Measurements from ENCODE around the gene PAK1IP1. TPM values are rescaled to one million over a fixed set of nuclear protein-coding genes. Genes with fewer than 3 reads are reported as not detected.

Gene PAK1IP1
- total and polyA plus RNA-seq, 4 donors = 6.1 to 16.9 (median 11.0) TPM

DNA sequence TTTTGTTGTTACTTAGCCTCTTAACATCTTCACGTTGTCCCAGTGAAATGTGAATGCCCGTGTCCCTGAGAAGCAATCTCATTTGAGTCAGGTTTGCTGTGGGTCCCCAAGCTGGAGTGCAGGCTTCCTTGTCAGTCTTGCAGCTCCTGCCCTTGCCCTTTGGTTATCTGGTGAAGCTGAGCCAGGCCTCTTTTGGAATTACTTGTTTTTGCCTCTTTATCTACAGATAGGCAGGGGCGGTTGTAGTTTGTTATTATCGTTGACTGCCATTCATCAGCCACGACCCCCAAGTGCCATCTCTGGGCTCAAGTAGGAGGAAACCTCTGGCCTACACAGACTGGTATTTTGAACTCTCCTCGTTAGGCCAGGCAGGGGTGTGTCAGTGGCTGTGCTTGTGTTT, 30.3 kb downstream of the PAK1IP1 start:
- Histone ChIP-seq H3K9me3 (ENCODE audit: control insufficient read depth in 4 of 4, insufficient read depth in 3 of 4, low read length in 3 of 4) (no peaks in the 10 kb centered on the region), H3K27me3 (ENCODE audit: control insufficient read depth in 3 of 3, insufficient read depth in 3 of 3, low read length in 2 of 3) (no peaks in the 10 kb centered on the region), H3K9ac (ENCODE audit: insufficient read depth in 1 of 2, low read length in 2 of 2) (no peak overlapping the region), H3K4me3 (no peak overlapping the region), H3K27ac (ENCODE audit: low read depth in 1 of 2, low read length in 1 of 2) (no peak overlapping the region), H3K36me3 (ENCODE audit: control insufficient read depth in 4 of 4, insufficient read depth in 4 of 4, low read length in 4 of 4) (peaks cover 0 to 22% (median 16%) of the 10 kb centered on the region in 4 donors), H3K4me1 (ENCODE audit: control insufficient read depth in 5 of 5, insufficient read depth in 5 of 5, low read length in 5 of 5) (peaks cover 4 to 25% (median 8%) of the 10 kb centered on the region in 5 donors)
- no peak for DNase-seq
- 79 to 86% methylated on average over 6 of the region's 6 CpGs for WGBS, 2 donors
- ATAC-seq (ENCODE audit: insufficient read depth, low FRiP score) = no peak
- TF ChIP-seq, protein P1, sequence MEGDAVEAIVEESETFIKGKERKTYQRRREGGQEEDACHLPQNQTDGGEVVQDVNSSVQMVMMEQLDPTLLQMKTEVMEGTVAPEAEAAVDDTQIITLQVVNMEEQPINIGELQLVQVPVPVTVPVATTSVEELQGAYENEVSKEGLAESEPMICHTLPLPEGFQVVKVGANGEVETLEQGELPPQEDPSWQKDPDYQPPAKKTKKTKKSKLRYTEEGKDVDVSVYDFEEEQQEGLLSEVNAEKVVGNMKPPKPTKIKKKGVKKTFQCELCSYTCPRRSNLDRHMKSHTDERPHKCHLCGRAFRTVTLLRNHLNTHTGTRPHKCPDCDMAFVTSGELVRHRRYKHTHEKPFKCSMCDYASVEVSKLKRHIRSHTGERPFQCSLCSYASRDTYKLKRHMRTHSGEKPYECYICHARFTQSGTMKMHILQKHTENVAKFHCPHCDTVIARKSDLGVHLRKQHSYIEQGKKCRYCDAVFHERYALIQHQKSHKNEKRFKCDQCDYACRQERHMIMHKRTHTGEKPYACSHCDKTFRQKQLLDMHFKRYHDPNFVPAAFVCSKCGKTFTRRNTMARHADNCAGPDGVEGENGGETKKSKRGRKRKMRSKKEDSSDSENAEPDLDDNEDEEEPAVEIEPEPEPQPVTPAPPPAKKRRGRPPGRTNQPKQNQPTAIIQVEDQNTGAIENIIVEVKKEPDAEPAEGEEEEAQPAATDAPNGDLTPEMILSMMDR (IDR thresholded peaks at IDR 0.05; ENCODE audit: control extremely low read depth, extremely low read depth) = no peak

DNA sequence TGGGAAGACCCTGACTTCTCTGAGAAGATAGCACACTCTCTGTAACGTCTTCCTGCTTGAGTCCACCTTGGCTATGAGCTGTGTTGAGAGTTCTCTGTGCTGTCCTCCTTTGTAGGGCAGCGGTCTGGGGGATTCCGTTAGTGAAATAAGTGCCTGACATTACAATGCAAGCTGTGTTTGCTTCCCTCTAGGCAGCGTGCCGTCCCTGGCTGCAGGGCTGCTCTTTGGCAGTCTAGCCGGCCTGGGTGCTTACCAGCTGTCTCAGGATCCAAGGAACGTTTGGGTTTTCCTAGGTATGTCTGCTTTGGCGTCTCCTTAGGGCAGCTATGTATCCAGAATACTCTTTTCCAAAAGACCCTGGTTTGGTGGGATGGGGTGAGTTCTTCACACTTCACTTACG, 30.9 kb downstream of the PAK1IP1 start:
- no peaks in the 10 kb centered on the region for H3K27me3 ChIP-seq (ENCODE audit: control insufficient read depth in 3 of 3, insufficient read depth in 3 of 3, low read length in 2 of 3)
- H3K4me1 ChIP-seq (ENCODE audit: control insufficient read depth in 5 of 5, insufficient read depth in 5 of 5, low read length in 5 of 5) = peaks cover 4 to 25% (median 7%) of the 10 kb centered on the region in 5 donors
- 88 to 93% methylated on average over 9 of the region's 9 CpGs for WGBS, 2 donors
- H3K36me3 ChIP-seq (ENCODE audit: control insufficient read depth in 4 of 4, insufficient read depth in 4 of 4, low read length in 4 of 4) = peaks cover 0 to 24% (median 17%) of the 10 kb centered on the region in 4 donors
- ATAC-seq (ENCODE audit: insufficient read depth, low FRiP score) (no peak), DNase-seq (no peak)
- no peak overlapping the region for H3K9ac ChIP-seq (ENCODE audit: insufficient read depth in 1 of 2, low read length in 2 of 2)
- H3K27ac ChIP-seq (ENCODE audit: low read depth in 1 of 2, low read length in 1 of 2) = no peak overlapping the region
- TF ChIP-seq, protein P1 (IDR thresholded peaks at IDR 0.05; ENCODE audit: control extremely low read depth, extremely low read depth) = no peak
- H3K4me3 ChIP-seq = no peak overlapping the region
- no peaks in the 10 kb centered on the region for H3K9me3 ChIP-seq (ENCODE audit: control insufficient read depth in 4 of 4, insufficient read depth in 3 of 4, low read length in 3 of 4)

DNA sequence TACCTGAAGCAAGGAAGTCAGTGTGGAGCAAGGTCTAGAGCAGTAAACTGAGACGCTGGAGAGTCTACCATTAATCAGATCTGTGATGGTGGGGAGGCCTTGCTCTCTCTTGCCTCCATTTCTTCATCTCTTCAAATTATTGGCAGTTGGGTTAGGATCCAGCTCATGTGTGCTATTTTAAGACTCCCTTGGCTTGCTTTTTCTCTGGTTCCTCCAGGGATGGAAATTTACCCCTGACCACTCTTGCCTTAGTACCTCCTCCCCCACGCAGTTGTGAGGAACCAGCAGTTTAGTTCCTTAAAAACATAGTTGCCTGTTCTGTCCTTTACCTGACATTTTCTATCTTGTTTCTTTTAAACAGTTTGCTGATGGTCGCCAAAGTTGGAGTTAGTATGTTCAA, 35.5 kb downstream of the PAK1IP1 start:
- Histone ChIP-seq H3K4me1 (ENCODE audit: control insufficient read depth in 5 of 5, insufficient read depth in 5 of 5, low read length in 5 of 5) (no peaks in the 10 kb centered on the region), H3K4me3 (no peak overlapping the region), H3K36me3 (ENCODE audit: control insufficient read depth in 4 of 4, insufficient read depth in 4 of 4, low read length in 4 of 4) (peaks cover 8 to 35% (median 25%) of the 10 kb centered on the region in 4 donors), H3K9ac (ENCODE audit: insufficient read depth in 1 of 2, low read length in 2 of 2) (no peak overlapping the region), H3K27me3 (ENCODE audit: control insufficient read depth in 3 of 3, insufficient read depth in 3 of 3, low read length in 2 of 3) (no peaks in the 10 kb centered on the region), H3K27ac (ENCODE audit: low read depth in 1 of 2, low read length in 1 of 2) (no peak overlapping the region), H3K9me3 (ENCODE audit: control insufficient read depth in 4 of 4, insufficient read depth in 3 of 4, low read length in 3 of 4) (no peaks in the 10 kb centered on the region)
- TF ChIP-seq, protein P1 (IDR thresholded peaks at IDR 0.05; ENCODE audit: control extremely low read depth, extremely low read depth) = no peak
- 63 to 82% methylated on average over 3 of the region's 3 CpGs for WGBS, 2 donors
- ATAC-seq (ENCODE audit: insufficient read depth, low FRiP score) (no peak), DNase-seq (no peak)

DNA sequence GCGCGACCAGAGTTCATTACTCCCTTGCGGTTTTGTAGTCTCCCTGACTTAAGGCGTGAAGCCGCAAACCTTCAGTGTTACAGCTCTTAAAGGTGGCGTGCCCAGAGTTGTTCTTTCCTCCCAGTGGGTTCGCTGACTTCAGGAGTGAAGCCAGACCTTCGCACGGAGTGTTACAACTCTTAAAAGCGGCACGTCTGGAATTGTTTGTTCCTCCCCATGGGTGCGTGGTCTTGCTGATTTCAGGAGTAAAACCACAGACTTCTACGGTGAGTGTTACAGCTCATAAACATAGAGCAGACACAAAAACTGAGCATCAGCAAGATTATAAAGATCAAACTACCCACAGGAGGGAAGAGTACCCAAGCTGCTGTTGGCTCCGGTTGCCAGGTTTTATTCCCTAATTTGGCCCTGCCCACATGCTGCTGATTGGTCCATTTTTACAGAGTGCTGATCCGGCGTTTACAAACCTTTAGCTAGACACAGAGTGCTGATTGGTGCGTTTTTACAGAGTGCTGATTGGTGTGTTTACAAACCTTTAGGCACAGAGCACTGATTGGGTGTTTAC, 38.5 kb downstream of the PAK1IP1 start:
- 94 to 95% methylated on average over 17 of the region's 17 CpGs for WGBS, 2 donors
- ATAC-seq (ENCODE audit: insufficient read depth, low FRiP score) (no peak), DNase-seq (no peak)
- Histone ChIP-seq H3K4me1 (ENCODE audit: control insufficient read depth in 5 of 5, insufficient read depth in 5 of 5, low read length in 5 of 5) (no peaks in the 10 kb centered on the region), H3K27ac (ENCODE audit: low read depth in 1 of 2, low read length in 1 of 2) (no peak overlapping the region), H3K27me3 (ENCODE audit: control insufficient read depth in 3 of 3, insufficient read depth in 3 of 3, low read length in 2 of 3) (no peaks in the 10 kb centered on the region), H3K9ac (ENCODE audit: insufficient read depth in 1 of 2, low read length in 2 of 2) (no peak overlapping the region), H3K4me3 (no peak overlapping the region), H3K9me3 (ENCODE audit: control insufficient read depth in 4 of 4, insufficient read depth in 3 of 4, low read length in 3 of 4) (no peaks in the 10 kb centered on the region), H3K36me3 (ENCODE audit: control insufficient read depth in 4 of 4, insufficient read depth in 4 of 4, low read length in 4 of 4) (peaks cover 8 to 19% (median 12%) of the 10 kb centered on the region in 4 donors)
- TF ChIP-seq, protein P1 (IDR thresholded peaks at IDR 0.05; ENCODE audit: control extremely low read depth, extremely low read depth) = no peak

Data from lung (tissue), 12 donors.